HG03060 (cell line): Measurements from ENCODE around the gene TLE1.

Experiments used
- ATAC-seq: cut with Tn5 transposase; IDR thresholded peaks from one replicate; pipeline ENCODE4 v1.9.1; 2021; ENCODE audit warnings: low read depth, moderate number of reproducible peaks; ENCODE audit not compliant: unreplicated experiment

The TLE1 gene

DNA sequence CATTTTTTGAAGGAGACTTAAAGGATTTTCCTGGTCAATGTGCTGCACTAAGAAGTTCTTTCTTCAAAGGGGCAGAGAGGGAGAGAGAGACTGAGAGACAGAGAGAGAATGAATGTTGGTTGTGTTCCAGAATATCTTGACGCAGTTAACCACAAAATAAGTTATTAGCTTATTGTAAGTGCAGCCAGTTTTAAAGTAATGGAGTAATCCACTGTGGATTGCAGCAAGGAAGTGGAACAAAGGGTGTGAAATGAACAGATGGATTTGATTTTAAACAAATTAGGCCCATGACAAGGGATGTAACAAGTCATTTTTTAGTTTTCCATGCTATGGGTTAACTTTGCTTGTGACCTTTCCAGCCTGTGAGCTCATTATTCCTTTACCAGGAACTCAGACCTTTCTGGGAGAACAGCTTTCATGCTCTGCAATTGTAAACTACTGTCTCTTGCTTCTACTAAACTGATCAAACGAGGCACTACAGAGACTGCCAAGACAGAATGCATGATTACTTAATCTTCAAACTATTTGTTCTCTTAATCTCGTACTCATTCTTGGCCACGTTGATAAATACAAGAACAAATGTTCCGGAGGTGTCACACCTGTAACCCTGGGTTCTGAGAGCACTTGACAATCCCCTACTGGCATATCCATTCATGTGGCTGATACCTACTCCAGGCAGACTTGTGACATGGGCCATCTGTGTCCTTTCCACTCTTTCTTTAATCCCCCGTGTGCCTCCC, 131.1 kb downstream of the TLE1 start:
- no peak for ATAC-seq

DNA sequence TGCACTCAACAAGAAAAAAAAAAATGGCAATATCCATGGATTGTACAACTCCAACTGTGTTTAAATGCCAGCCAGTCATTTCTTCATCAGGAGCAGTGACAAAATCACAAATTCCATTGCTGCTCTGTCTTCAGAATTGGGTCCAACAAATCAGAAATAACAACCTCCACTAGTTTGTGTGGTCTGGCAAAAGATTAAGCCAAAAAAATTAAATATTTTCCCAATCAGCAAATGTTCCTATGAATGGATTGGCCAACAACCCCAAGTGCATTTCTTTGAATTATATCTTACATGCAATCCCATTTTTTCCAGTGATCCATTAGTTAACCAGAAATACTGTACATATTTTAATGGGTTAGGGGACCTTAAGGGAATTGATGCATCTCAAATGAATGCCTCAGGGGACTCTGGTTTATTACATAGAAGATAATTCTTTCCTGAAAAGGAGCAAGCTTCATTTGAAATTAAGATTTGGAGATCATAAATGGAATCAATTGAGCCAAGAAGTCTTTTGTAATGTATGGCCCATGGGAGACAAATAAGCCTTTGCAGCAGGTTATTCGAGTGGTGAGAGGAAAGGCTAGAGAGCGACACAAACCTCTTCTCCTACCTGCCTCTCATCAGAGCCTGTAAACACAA, 131.8 kb downstream of the TLE1 start:
- ATAC-seq = no peak

DNA sequence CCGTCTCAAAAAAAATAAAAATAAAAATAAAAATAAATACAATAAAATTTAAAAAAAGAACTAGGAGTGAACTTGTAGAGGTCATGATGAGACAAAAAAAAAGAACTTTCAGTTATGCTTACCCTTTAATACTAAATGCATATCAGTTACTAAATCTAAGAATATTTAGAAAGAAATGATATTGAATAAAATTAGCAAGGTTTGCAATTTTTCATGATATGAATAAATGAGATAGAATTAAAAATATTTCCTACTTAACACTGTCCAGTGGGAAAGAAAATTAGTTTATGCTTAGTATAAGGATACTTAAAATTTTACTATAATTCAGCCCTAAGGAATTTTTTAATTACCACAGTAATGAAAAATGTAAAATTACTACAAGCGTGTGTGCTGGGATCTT, 132.4 kb downstream of the TLE1 start:
- ATAC-seq = no peak

DNA sequence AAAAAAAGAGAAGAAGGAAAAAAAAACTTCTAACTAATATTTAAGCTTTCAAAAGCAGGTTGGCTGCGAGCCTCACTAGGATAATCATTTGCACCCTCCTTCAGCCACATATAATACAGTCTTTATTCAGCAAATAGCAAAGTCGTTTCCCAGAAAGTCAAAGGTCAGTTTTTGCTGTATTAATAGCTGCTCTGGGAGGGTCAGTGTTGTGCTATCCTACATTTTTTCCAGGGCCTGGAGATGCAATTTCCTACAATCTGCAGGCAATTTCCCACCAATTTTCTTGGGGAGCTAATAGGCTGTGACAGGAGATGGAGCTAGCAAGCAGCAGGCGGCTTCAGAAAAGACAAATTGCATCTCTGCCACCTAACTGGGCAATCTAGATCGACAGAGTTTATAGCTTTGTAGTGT, 136.8 kb downstream of the TLE1 start:
- no peak for ATAC-seq

DNA sequence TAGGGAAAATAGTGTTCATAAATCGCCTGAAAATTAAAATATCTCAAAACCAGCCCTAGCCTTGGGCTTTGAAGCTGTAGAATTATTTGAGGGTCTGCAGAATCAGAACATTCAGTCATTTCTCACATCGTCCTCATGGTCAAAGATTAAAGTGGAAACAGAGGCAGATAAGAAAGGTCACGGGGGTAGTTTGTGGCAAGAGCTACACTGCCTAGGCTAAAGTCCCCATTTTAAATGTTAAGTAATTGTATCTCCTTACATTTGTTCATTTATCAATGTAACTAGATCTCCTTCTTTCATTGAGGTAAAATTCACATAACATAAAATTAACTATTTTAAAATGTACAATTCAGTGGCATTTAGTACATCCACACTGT, 139.2 kb downstream of the TLE1 start:
- ATAC-seq = no peak

DNA sequence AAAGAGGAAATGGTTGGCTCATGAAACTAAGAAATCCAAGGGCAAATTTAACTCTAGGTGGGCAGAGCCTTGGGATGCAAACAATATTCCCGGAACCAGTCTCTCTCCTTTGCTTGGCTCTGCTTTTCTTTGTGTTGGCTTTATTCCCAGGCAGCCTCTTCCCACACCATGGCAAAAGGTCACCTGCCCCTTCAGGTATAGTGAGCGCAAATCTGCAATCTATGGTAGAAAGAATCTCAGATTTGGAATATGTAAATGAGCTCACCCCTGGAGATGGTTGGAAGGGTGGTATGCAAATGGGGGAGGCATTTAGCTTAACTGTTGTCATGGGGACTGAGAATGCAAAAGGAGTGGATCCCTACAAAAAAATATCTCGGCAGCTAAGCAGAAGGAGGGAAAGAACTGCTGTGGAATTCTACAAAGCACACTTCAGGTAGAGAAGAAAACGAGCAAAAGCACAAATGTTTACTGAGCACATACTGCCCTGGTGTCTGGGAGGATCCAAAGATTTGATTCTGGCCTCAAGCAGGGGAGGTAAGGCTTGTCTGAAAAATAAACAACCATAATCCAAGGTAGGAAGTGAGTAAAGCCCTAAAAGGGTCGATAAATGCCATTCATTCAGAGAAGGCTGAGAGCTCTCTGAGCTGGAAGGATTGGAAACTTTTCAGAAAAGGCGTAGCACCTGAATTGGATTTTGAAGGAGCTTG, 139.7 kb downstream of the TLE1 start:
- no peak for ATAC-seq

DNA sequence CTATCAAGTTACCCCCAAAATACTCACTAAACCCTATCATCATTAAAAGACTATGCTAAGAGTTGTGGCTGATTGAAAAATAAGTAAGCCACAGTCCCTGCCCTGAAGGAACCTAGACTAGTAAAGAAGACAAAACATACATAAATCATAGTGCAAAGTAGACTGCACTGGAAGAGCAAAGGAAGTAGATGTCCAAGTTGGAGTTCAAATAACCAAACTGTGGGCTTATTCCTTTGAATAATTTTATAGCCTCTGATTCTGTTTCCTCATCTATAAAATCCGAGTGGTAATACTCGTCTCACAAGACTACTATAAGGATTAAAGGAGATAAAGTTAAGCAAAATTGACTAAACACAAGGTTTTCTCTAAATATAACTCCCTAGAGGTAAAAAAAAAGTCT, 140.4 kb downstream of the TLE1 start:
- no peak for ATAC-seq

DNA sequence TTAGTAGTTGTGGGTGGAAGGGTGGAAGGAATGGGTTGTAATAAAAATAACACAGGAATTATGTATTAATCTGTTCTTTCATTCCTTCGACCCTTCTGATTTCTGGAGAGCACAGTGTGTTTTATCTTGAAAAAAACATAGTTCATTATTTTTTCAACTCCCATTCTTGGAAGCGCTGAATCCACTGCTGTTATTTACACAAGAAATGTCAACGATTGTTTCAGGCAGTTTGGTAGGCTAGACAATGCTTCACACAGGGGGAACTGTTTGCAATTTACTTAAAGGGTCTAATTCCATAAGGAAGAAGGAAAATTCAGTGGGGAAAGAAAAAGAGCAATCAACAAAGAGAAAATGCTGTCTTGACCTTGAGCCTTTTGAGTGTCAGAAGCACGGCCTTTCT, 142.9 kb downstream of the TLE1 start:
- no peak for ATAC-seq

DNA sequence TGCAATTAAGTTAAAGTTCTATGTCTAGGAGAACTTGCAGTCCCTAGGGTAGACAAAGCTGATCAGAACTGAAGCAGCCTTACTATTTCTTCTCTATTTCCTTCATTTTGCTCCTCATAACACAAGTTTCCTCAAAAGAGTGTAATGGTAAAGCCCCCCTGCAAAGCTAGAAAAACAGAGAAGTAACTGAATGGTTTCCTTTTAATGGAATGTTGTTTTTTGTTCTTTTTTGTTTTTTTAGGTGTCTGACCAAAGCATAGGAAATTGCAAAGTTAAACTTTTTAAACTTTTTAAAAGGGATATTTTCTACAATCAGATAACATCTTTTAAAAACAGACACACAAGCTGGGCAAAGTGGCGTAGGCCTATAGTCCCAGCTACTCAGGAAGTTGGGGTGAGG, 145.7 kb downstream of the TLE1 start:
- no peak for ATAC-seq

DNA sequence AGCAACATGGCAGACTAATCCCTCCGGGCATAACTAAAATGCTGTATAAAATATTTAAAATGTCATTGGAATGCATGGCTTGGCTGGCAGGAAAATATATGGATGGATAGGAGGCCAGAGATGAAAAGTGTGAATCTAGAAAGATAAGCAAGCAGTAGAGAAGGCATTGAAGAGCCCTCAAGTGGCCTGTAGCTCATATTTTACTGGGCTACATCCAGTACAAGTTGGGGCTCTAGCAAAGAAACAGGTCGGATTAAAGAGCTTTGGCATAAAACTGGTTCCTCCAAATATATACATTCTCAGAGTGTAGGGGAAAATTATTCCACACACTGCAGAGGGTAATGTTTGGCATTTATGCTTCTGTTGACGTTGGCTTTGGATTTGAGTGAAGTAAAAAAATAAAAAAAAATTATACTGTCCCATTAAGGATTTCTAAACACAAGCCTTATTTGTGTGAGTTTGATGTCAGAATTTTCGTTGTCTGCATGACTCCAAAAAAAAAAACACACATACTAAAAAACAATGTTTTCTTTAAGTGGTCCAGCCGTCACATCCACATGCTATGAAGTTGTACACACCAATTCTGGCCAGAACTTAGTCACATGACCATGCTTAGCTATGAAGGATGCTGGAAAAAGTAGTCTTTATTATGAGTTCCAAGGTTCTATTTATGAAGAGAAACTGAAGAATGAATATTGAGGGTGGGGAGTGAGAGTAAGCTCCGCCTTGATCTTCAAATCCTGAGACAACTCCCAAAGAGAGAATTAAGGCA, 147.0 kb downstream of the TLE1 start:
- ATAC-seq = no peak

DNA sequence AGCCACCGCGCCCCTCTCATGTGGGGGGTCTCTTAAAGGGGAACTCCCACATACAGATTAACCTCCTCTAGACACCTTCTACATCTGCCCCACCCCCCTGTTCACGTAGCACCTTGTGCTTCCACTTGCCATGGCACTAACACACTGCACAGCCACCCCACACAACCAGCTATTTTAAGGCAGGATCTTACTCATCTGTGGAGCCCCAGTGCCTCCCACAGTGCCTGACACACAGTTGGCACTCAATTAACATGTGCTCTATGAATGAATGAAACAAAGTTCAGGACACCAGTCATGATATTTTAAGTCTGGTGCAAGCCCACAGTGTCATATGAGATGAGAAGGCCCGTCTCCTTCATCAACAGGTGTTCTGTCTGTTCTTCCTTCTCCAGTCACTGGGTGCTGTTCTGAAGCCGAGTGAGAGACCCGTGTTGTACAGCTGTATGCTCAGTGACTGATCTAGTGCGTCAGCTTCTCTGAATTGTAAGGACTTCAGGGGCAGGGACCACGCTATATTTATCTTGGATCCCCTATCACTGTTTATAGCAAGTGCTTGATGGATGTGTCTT, 149.1 kb downstream of the TLE1 start:
- ATAC-seq = no peak

DNA sequence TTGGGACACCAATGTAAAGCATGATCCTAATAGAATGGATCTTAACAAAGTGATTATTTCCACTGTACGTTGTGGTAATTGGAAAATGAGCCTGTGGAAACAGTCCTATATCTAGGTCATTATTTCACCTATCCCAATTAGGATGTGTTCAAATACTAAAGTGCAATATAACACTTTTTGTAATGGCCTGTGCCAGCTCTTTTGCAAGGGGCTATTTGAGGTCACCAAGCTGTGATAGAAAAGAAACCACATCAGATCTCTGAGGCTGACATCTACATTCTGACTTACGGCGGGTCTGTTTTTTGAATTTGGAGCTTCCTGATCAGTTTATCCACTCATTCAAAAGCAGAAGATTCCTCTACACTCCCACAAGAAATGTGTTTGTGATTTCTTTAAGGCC, 150.0 kb downstream of the TLE1 start:
- no peak for ATAC-seq

DNA sequence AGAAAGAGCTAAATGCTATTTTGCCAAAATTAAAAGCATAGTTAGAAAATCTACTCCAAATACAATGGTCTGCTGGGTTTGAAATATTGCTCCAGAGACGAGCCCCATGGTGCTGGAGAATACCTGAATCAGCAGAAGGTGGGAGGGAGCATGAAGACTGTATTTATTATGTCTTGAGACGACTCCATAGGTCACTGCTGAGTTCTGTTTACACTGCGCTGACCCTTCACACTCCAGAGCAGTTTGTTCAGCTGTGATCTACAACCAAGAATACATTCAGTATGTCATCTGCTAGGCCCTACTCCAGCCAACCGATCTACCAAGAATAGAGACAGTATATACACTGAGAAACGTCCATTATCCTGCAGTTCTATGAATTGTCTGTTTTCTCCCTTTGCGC, 150.5 kb downstream of the TLE1 start:
- no peak for ATAC-seq

DNA sequence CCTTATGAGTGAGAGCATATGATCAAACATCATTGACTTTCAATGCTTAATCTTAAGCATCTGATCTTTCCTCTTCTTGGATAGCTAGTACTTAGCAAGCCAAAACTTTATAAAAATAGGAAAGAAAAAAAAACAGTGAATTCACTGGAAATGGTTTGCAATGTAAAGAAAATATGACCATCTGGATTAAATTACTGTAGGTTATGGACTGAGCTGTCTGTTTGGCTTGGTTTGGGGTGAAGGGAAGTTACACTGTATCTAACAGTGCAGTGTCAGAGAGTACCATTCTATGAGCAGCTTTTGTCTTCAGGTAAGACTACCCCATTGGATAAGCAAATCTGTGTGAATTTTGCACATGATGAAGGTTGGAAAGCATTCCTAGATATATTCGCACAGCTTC, 151.4 kb downstream of the TLE1 start:
- ATAC-seq = no peak

DNA sequence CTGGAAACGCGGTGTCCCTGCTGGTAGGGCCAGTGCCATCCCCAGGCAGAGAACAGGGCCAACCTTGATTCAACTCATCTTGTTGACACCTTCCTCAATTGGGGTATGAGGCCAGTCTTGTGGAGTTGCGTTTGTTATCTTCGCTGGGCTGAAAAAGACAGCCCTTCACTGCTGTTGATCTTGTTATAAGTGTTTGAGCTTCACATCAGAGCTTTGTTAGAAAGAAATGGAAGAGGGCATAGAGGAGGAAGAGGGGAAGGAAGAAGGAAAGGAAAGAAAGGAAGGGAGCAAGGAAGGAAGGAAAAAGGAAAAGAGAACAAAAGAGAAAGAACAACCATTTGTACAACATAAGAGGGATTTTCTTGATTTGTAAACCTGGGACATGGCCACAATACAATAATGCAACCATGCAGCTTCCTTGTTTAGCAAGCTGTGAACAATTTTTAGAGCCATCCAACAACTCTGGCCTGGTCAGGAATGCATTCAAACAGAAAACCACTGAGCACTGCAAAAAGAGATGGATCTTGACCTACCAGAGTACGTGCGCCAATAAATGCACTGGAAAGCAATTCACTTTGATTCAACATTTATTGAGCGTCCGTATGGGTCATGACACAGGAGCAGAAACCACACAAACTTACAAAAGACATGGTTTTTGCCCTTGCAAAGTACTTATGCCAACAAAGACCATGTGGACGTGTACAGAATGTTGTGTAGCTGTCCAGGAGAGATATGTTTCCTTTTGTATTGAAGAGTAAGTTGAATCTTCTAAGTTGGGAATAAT, 152.9 kb downstream of the TLE1 start:
- no peak for ATAC-seq

DNA sequence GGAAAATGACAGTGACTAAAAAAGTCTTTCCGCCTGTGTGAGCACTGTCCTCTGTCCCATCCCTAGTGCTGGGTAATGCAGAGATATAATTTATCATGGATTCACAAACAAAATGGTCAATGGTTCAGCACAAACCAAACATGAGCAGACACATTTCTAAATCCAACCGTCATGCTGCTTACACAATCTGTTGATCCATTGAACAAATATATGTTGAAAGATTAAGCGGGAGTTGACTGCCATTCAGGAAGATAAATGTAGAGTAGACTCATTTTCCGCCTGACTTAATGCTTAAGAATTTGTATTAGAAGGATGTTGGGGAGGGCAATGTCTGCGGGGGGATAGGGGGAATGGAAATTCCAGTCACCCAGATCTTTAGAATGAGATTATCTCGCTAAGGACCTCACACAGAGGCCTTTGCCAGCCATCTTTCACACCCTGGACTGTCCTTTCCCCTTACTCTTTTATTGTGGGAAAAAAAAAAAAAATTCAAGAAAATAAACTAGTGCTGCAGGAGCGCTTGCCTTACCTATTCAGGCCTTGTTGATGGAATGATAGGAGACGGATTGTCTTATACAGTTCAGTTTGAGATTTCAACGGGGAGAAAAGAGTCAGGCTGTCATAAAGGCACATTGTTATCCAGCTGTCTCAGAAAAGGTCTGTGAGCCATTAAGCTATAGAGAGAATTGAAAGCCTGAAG, 153.7 kb downstream of the TLE1 start:
- ATAC-seq = no peak

DNA sequence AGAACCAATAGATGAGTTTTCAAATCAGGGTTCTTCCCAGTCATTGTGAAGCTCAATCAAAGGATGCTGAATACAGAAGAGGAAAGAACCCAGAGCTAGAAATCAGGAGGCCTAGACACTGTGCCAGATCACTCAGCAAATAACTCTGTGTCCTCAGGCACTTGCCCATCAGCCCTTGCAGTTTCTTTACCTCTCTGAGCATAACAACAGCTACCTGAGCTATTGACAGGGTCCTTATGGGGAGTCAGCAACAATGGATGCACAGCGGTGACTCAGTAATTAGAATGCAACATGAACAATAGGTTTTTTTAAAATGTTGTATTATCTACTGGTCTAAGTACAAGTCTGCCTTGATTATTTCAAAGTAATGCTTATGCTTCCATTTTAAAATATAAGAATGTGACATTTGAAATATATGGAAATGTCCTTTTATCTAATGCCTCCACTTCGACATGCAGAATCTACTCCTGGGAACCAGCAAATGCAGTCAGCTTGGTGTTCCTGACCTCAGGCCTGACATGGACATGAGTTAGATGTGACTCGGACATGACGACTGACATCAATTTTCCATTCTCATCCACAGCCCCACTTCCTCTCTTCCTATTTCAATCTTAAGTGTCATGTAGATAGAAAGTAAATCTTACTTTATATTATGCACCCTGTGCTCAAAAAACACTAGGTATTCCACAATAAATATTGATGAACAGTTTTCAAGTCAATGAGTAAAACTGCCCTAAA, 155.0 kb downstream of the TLE1 start:
- ATAC-seq = no peak
